Measurements from ENCODE around the gene NUDT16L1. TPM values are rescaled to one million over a fixed set of nuclear protein-coding genes. Genes with fewer than 3 reads are reported as not detected.

Gene NUDT16L1
- total RNA-seq, 1 experiment from 2014 or later = 49.9 TPM

DNA sequence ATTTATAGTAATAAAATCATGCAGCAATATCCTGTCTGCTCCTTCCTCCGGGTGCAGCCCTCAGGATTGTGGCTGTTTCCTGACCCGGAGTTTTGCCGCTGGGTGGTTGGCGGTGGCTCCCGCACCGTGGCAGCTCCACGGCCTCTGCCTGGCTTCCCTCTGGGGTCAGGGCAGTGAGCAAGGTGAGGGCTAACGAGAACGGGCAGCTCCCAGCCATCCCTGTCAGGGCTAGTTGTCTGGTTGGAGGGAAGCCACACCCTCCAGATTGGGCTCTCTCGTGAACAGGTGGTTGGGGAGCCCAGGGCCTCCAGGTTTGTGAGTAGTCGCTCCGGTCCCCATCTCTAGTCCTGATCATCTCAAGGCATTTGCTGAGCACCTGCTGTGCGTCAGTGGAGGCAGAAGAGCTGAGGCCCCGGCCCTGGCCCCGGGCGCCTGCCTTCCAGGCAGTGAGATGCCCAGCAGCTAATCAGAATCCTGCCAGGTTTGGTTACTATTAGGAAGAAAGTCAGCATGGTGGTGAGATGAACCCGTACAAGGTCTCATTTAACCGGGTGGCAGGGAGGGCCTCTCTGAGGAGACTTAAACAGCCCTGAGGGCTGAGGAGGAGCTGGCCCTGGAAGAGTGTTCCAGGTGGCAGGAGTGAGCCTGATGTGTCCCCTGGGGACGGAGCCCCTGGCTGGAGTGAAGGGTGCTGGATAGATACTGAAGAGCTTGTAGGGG is 2.3 kb upstream of the NUDT16L1 start:
- Histone ChIP-seq H3K4me3 (ENCODE audit: low read length) (no peak overlapping the region), H3K9me3 (ENCODE audit: low read length) (no peaks in the 10 kb centered on the region), H2AFZ (ENCODE audit: low read length) (no peak overlapping the region), H3K9me2 (replicated peaks; ENCODE audit: low read length) (no peaks in the 10 kb centered on the region), H3K4me2 (ENCODE audit: low read length) (no peak overlapping the region), H3K36me3 (ENCODE audit: low read depth, low read length) (no peaks in the 10 kb centered on the region; the same call in 1 of the 2 replicates), H3K27ac (ENCODE audit: low read length) (no peak overlapping the region), H3K79me2 (ENCODE audit: low read length) (0 out of 2 replicates have a peak, but pooled peaks cover 3% of the 10 kb centered on the region), H3K27me3 (ENCODE audit: low read length) (no peaks in the 10 kb centered on the region), H3K9ac (ENCODE audit: low read length) (no peak overlapping the region), H3K4me1 (ENCODE audit: insufficient read depth, low read length) (peaks cover 5% of the 10 kb centered on the region; the same call in 1 of the 2 replicates), H3F3A (ENCODE audit: low read length, unreplicated experiment) (no peaks in the 10 kb centered on the region), H4K20me1 (ENCODE audit: low read length) (no peaks in the 10 kb centered on the region)
- ChIA-PET CTCF (no interaction called here), POLR2A (ENCODE audit: unreplicated experiment) (no interaction called here)
- DNase-seq (no peak), ATAC-seq (no peak)
- no peak for TF ChIP-seq EZH2phosphoT487 (IDR thresholded peaks at IDR 0.05; ENCODE audit: borderline replicate concordance, low read length)
- TF ChIP-seq EZH2 (IDR thresholded peaks at IDR 0.05; ENCODE audit: low read length, unreplicated experiment) = no peak
- TF ChIP-seq, protein P1, sequence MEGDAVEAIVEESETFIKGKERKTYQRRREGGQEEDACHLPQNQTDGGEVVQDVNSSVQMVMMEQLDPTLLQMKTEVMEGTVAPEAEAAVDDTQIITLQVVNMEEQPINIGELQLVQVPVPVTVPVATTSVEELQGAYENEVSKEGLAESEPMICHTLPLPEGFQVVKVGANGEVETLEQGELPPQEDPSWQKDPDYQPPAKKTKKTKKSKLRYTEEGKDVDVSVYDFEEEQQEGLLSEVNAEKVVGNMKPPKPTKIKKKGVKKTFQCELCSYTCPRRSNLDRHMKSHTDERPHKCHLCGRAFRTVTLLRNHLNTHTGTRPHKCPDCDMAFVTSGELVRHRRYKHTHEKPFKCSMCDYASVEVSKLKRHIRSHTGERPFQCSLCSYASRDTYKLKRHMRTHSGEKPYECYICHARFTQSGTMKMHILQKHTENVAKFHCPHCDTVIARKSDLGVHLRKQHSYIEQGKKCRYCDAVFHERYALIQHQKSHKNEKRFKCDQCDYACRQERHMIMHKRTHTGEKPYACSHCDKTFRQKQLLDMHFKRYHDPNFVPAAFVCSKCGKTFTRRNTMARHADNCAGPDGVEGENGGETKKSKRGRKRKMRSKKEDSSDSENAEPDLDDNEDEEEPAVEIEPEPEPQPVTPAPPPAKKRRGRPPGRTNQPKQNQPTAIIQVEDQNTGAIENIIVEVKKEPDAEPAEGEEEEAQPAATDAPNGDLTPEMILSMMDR (conservative IDR thresholded peaks at IDR 0.05; ENCODE audit: low read depth, low read length) = no peak
- intact Hi-C loops (cut with micrococcal nuclease) = no loop called here
- BruUV-seq (replicated peaks) = no TSS peak

DNA sequence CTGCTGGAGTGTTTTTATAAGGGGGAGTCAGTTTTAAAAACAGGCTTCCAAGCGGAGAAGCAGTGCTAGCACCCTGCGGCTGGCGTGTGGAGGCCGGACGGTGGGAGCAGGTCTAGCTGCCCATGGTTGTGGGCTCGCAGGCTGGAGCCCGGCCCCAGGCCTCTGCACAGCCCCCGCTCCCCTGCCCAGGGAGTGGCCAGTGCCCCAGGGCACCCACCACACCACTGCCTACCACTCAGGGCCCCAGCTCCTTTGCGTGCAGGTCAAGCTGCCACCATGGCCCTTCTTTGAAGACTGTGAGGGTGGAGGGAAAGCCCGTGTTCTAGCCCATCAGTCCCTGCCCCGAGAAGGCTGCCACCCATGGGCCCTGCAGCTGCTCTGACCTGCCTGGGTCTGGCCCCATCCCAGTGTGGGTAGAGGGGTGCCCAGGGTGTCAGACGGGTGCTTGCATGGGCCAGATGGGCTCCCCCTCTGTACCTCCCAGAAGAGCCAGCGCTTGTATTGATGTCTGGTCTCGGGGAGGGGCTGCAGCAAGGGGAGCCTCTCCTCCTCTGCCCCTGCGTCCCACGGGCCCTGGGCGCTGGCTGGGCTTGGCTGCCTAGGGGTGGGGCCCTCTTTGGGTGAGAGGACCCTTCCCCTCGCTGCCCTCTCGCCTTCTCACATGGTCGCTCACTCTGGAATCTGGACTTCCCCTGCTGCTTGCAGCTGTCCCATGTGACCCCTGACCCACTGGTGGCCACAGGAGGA is 1.5 kb upstream of the NUDT16L1 start:
- Histone ChIP-seq H3K4me1 (ENCODE audit: insufficient read depth, low read length) (peaks cover 5% of the 10 kb centered on the region; the same call in 1 of the 2 replicates), H3K27ac (ENCODE audit: low read length) (no peak overlapping the region), H3K9me2 (replicated peaks; ENCODE audit: low read length) (no peaks in the 10 kb centered on the region), H2AFZ (ENCODE audit: low read length) (no peak overlapping the region), H3F3A (ENCODE audit: low read length, unreplicated experiment) (no peaks in the 10 kb centered on the region), H4K20me1 (ENCODE audit: low read length) (no peaks in the 10 kb centered on the region), H3K4me3 (ENCODE audit: low read length) (no peak overlapping the region), H3K36me3 (ENCODE audit: low read depth, low read length) (no peaks in the 10 kb centered on the region; the same call in 1 of the 2 replicates), H3K79me2 (ENCODE audit: low read length) (0 out of 2 replicates have a peak, but pooled peaks cover 3% of the 10 kb centered on the region), H3K9ac (ENCODE audit: low read length) (no peak overlapping the region), H3K27me3 (ENCODE audit: low read length) (no peaks in the 10 kb centered on the region), H3K9me3 (ENCODE audit: low read length) (no peaks in the 10 kb centered on the region), H3K4me2 (ENCODE audit: low read length) (peak overlapping the region; percentile 93; the same call in 1 of the 2 replicates)
- CTCF ChIA-PET = no interaction called here
- POLR2A ChIA-PET (ENCODE audit: unreplicated experiment) = no interaction called here
- TF ChIP-seq, protein P1 (conservative IDR thresholded peaks at IDR 0.05; ENCODE audit: low read depth, low read length) = no peak
- TF ChIP-seq EZH2phosphoT487 (IDR thresholded peaks at IDR 0.05; ENCODE audit: borderline replicate concordance, low read length) (no peak), EZH2 (IDR thresholded peaks at IDR 0.05; ENCODE audit: low read length, unreplicated experiment) (no peak)
- DNase-seq (no peak), ATAC-seq (no peak)
- intact Hi-C loops (cut with micrococcal nuclease) = no loop called here
- no TSS peak for BruUV-seq (replicated peaks)

All from PC-3 (cell line).